GM19023 (cell line): ENCODE results near the gene SLCO2A1.

ENCODE experiments used
- ATAC-seq: cut with Tn5 transposase; IDR thresholded peaks from one replicate; pipeline ENCODE4 v1.9.1; 2021; ENCODE audit warnings: mild to moderate bottlenecking, moderate library complexity; ENCODE audit not compliant: unreplicated experiment

Gene SLCO2A1

GRCh38 chr3:134035836-134036235 lies 6.1 kb upstream of the SLCO2A1 start:
- ATAC-seq: no peak

GRCh38 chr3:134034005-134034785 lies 4.5 kb upstream of the SLCO2A1 start:
- ATAC-seq: no peak

GRCh38 chr3:134033315-134033996 lies 3.7 kb upstream of the SLCO2A1 start:
- no peak for ATAC-seq

- no peak for ATAC-seq
Observed at GRCh38 chr3:134031348-134031915, 1.7 kb upstream of the SLCO2A1 start.

- no peak for ATAC-seq
Observed at GRCh38 chr3:134030379-134031347, 938 bp upstream of the SLCO2A1 start.

- ATAC-seq: no peak
Observed at GRCh38 chr3:134029256-134029733, 430 bp downstream of the SLCO2A1 start.

GRCh38 chr3:134028486-134029255 lies 1.1 kb downstream of the SLCO2A1 start:
- ATAC-seq: no peak

- no peak for ATAC-seq
Observed at GRCh38 chr3:134027631-134028030, 2.1 kb downstream of the SLCO2A1 start.

- no peak for ATAC-seq
Observed at GRCh38 chr3:134020135-134020680, 9.5 kb downstream of the SLCO2A1 start.

GRCh38 chr3:134018850-134019249 lies 10.9 kb downstream of the SLCO2A1 start:
- no peak for ATAC-seq

- ATAC-seq: no peak
Observed at GRCh38 chr3:134018406-134018805, 11.3 kb downstream of the SLCO2A1 start.

GRCh38 chr3:134017490-134017889 lies 12.2 kb downstream of the SLCO2A1 start:
- ATAC-seq: no peak

- no peak for ATAC-seq
Observed at GRCh38 chr3:134014270-134014669, 15.5 kb downstream of the SLCO2A1 start.

- ATAC-seq: no peak
Observed at GRCh38 chr3:134013280-134013679, 16.4 kb downstream of the SLCO2A1 start.

- ATAC-seq: no peak
Observed at GRCh38 chr3:134009345-134010000, 20.3 kb downstream of the SLCO2A1 start.

- no peak for ATAC-seq
Observed at GRCh38 chr3:134008630-134009156, 21.0 kb downstream of the SLCO2A1 start.

- ATAC-seq: no peak
Observed at GRCh38 chr3:134007819-134008218, 21.9 kb downstream of the SLCO2A1 start.

- ATAC-seq: no peak
Observed at GRCh38 chr3:134004841-134005240, 24.9 kb downstream of the SLCO2A1 start.

GRCh38 chr3:134003066-134003465 lies 26.7 kb downstream of the SLCO2A1 start:
- no peak for ATAC-seq
